ENCODE measurements around the gene BRI3BP. TPM values are rescaled to one million over a fixed set of nuclear protein-coding genes. Genes with fewer than 3 reads are reported as not detected.

Gene BRI3BP
- total RNA-seq, 1 donor from 2014 or later = 16.0 TPM

GRCh38 chr12:124964251-124964650 lies 29.2 kb upstream of the BRI3BP start:
- TF ChIP-seq, protein P1, sequence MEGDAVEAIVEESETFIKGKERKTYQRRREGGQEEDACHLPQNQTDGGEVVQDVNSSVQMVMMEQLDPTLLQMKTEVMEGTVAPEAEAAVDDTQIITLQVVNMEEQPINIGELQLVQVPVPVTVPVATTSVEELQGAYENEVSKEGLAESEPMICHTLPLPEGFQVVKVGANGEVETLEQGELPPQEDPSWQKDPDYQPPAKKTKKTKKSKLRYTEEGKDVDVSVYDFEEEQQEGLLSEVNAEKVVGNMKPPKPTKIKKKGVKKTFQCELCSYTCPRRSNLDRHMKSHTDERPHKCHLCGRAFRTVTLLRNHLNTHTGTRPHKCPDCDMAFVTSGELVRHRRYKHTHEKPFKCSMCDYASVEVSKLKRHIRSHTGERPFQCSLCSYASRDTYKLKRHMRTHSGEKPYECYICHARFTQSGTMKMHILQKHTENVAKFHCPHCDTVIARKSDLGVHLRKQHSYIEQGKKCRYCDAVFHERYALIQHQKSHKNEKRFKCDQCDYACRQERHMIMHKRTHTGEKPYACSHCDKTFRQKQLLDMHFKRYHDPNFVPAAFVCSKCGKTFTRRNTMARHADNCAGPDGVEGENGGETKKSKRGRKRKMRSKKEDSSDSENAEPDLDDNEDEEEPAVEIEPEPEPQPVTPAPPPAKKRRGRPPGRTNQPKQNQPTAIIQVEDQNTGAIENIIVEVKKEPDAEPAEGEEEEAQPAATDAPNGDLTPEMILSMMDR (conservative IDR thresholded peaks at IDR 0.05; ENCODE audit: low read depth, low read length) = no peak
- H3K4me3 ChIP-seq (ENCODE audit: low read depth, low read length) = no peak overlapping the region
- no peak for DNase-seq (ENCODE audit: low read depth)

DNA sequence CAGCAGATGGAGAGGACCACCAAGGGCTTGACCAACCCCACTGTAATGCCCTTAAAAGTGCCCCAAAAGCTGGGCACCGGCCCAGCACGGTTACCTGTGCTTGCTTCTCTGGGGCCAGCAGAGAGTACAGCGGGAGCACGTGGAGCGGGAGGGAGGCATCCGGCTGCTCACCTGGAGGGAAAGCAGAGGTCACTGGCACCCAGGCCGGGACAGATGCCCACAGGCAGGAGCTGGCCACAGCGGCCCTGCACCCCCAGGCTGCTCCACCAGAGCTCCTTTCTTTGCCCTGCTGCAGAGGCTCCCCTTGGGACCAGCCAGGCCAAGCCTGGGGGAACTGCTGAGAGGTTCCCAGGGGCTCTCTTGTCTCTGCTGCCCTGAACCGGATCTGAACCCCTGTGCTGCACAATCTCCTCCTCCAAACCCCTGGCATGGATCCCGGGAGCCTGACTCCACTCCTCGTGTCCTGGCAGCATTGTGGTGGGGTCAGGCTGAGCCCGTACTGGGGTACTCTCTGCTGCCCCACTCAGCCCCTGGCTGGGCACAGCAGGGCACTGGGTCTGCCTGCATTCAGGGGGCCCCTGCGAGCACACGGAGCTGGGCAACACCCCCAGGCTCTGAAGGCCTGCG lies 28.5 kb upstream of the BRI3BP start:
- no peak overlapping the region for H3K4me3 ChIP-seq (ENCODE audit: low read depth, low read length)
- no peak for DNase-seq (ENCODE audit: low read depth)
- TF ChIP-seq, protein P1 (conservative IDR thresholded peaks at IDR 0.05; ENCODE audit: low read depth, low read length) = no peak

DNA sequence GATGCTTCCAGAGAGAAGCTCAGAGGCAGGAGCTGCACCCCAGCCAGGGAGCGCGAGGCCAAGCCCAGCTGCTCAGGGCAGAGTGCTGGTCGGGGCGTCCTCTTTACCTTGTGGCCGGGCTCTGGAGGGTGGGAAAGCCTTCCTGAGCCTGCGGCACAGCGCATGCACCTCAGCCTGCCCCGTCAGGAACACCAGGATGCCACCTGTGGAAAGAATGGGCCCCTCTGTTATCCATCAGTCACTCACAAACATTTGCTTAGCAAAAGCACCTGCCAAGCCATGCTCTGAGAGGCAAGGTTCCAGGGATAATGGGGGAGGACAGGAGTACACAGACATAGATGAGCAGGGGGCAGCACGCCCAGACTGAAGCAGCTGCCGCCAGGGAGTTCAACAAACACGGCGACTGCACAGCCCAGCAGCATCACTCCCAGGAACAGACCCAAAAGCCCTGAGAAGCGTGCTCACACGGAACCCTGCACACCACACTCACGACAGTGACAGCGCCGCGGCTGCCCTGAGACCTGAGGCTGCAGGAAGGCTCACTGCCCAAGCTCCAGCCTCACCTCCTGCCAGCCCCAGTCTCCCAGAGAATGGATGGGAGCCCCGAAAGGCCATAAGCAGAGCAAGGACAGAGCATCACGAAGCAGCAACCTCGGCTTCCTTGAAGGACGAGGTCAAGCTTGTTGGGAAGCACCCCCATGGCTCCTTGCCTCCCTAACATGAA lies 26.3 kb upstream of the BRI3BP start:
- no peak overlapping the region for H3K4me3 ChIP-seq (ENCODE audit: low read depth, low read length)
- no peak for DNase-seq (ENCODE audit: low read depth)
- TF ChIP-seq, protein P1 (conservative IDR thresholded peaks at IDR 0.05; ENCODE audit: low read depth, low read length) = no peak

GRCh38 chr12:124968656-124969055 lies 24.8 kb upstream of the BRI3BP start:
- TF ChIP-seq, protein P1 (conservative IDR thresholded peaks at IDR 0.05; ENCODE audit: low read depth, low read length) = no peak
- no peak for DNase-seq (ENCODE audit: low read depth)

DNA sequence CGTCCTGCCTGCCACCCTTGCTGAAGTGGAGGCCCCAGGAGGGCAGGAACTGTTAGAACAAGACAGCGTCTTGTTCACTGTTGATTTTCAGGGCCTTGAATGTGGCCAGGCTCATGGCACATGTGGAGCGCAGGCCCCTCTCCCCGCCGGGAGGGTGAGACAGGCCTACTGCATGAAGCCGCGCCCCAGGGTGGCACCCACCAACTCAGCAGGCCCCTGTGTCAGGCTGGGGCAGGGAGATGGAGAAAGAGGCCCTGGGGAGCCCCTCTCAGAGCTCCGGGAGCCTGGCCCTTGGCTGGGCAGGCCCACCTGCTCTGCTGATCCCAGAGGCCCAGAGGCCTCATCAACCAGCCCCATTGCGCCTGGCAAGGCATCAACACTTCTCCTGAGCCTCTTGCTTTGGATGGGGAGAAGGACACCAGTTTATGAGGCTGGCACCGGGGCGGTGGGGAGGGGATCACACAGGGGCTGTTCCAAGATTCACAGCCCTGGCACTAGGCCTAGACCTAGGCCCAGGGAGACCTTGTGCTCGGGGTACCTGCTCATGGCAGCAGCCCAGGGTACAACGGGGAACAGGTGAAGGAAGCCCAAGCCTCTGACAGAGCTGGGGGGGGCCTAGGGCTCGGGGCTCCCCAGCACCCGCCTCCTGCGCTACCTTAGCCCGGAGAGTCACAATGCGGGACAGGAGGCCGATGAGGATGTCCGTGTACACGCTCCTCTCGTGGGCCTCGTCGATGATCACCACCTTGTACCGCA lies 22.6 kb upstream of the BRI3BP start:
- TF ChIP-seq, protein P1 (conservative IDR thresholded peaks at IDR 0.05; ENCODE audit: low read depth, low read length) = no peak
- no peak for DNase-seq (ENCODE audit: low read depth)
- H3K4me3 ChIP-seq (ENCODE audit: low read depth, low read length) = no peak overlapping the region

More at GRCh38 chr12:124968656-124969055, 24.8 kb upstream of the BRI3BP start:
- H3K4me3 ChIP-seq (ENCODE audit: low read depth, low read length) = no peak overlapping the region

DNA sequence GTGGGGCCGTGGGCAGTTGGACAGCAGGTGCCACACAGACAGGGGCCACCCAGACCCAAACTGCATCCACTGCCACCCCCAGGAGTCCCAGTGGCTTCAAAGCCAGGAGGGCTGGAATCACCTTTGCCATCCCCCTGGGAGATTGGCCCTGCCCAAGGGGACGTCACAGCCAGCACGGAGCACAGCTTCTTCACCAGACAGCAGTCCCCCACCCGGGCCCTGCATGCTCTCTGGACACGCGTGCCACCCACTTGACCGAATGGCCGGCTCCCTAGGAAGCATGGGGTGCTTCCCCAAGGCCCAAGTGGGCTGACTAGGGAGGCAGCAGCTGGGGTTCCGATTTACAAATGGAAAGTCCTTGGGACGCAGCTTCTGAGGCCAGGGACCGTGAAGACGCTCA lies 21.8 kb upstream of the BRI3BP start:
- TF ChIP-seq, protein P1 (conservative IDR thresholded peaks at IDR 0.05; ENCODE audit: low read depth, low read length) = no peak
- H3K4me3 ChIP-seq (ENCODE audit: low read depth, low read length) = no peak overlapping the region
- no peak for DNase-seq (ENCODE audit: low read depth)
